Stimulated activated CD8-positive, alpha-beta memory T cell treated with anti-CD3 and anti-CD28 coated beads, Interleukin-7, amount 100 ng/mL, for 48 hours (primary cell): ENCODE data around the gene METTL21C.

Source experiments
- DNase-seq, 2 donors: peaks; one replicate each; pipeline ENCODE4 v3.0.0-alpha.2; 2020; ENCODE audit warnings: low read depth in 1 of 2; ENCODE audit errors: extremely low read depth in 1 of 2

Gene METTL21C

GRCh38 chr13:102667911-102668310 lies 26.9 kb downstream of the METTL21C start:
- DNase-seq = no peak

GRCh38 chr13:102667023-102667422 lies 27.8 kb downstream of the METTL21C start:
- DNase-seq = no peak

DNA sequence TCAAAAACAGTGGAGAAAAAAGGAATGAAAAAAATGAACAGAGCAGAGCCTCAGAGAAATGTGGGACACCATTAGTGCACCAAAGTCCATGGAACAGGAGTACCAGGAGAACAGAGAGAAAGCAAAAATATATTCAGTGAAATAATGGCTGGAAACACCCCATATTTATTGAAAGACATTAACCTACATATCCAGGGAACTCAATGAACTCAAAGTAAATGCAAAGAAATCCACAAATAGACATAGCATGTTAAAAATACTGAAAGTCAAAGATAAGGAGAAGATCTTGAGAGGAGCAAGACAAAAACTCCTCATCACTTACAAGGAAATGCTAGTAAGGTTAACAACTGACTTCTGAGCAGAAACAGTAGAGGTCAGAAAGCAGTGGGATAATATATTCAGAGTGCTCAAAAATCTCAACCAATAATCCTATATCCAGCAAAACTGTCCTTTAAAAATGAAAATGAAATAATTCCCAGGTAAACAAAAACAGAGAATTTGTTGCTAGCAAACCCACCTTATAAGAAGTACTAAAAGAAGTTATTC lies 35.6 kb downstream of the METTL21C start:
- DNase-seq = no peak

DNA sequence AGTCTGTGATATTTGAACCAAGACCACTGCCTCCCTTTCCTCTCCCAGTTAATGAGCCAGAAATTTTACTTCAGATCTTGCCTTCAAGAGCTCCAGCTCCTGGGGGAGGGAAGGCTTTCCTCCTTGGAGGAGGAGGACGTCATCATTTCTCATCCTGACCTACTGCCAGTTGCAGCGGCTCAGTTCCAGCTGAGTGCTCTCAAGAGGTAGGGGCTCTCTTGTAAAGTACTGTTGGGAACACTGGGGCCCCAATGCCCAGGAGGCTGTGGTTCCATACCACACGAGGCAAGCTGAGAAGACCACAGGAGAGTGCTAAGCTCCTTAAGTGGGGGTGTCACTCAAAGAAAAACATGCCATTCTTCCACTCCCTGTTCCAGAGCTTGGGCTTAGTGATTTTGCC lies 36.2 kb downstream of the METTL21C start:
- DNase-seq = no peak

GRCh38 chr13:102657630-102658029 lies 37.2 kb downstream of the METTL21C start:
- DNase-seq = no peak

DNA sequence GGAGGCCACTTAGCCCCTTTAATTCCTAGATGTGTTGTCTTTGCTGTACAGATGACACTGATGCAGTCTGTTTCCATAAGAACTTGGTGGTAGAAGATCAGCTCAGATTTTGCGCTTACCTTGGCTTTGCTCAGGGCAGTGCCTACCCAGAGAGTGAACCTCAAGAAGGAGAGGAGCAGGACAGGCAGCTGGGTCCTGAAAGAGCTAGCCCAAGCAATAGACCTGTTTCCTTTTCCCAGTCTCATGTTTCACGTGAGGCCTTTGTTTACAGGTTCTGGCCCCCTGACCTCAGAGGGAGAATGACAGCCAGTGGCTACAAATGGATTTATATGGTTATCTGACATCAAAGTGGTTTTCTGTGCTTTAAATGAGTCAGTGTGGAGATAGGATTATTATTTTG lies 40.1 kb downstream of the METTL21C start:
- no peak for DNase-seq

GRCh38 chr13:102651892-102652291 lies 43.0 kb downstream of the METTL21C start:
- no peak for DNase-seq

DNA sequence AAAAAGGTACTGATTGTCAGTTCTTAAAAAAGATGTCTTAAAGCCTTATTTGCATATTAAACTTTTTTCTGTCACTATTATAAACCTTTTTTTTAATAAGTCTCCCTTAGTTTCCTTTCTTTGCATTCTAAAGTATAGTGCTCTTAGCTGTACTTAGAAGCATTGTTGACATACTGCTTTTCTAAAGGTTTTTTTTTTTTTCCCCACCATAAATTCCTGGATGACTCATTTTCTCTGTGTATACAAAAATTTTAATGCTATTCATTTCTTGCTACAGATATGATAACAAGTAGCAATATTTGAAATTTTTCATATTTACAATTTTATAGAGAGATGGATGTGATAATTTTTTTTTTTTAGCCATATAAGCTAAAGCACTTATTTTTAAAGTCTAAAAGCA lies 43.5 kb downstream of the METTL21C start:
- no peak for DNase-seq

DNA sequence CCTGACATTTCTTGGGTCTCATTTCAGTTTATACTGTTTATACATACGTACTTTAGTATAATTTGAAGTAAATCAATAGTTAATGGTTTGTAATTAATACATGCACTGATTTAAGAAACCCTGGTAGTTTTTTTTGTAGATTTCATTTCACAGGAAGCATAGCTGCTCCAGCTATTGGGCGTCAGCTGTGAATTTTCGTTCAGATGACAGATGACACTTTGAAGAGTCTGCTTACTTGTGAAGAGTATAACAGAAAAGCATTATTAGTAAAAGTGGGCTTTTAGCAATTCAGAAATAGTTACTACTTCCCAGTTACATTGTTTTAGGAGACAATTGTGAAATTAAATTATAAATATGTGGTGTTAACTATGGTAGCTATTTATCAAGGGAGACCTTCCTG lies 44.4 kb downstream of the METTL21C start:
- DNase-seq = no peak

- DNase-seq = no peak
Observed at GRCh38 chr13:102648046-102648445, 46.8 kb downstream of the METTL21C start.

- DNase-seq = no peak
Observed at GRCh38 chr13:102645701-102646100, 49.1 kb downstream of the METTL21C start.

- DNase-seq = no peak
Observed at GRCh38 chr13:102643656-102644055, 51.2 kb downstream of the METTL21C start.

DNA sequence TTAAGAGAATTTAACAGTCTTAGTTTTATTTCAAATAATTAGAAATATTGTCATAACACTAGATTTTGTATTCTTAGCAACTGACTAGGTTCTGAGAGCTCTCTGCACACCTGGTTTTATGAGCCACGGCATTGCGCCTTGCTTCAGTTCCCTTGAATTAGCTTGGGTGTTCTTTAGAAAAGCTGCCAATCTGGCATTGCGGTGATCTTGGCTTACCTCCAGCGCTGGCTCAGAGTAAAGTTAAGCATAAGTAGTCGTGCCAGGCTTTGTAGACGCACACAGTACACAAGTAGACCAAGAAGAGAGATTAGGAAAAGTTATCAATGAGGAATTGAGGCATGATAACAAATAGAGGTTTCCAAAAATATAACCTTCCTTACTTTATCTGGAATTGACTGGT lies 52.4 kb downstream of the METTL21C start:
- DNase-seq = no peak

- DNase-seq = no peak
Observed at GRCh38 chr13:102642029-102642428, 52.8 kb downstream of the METTL21C start.

DNA sequence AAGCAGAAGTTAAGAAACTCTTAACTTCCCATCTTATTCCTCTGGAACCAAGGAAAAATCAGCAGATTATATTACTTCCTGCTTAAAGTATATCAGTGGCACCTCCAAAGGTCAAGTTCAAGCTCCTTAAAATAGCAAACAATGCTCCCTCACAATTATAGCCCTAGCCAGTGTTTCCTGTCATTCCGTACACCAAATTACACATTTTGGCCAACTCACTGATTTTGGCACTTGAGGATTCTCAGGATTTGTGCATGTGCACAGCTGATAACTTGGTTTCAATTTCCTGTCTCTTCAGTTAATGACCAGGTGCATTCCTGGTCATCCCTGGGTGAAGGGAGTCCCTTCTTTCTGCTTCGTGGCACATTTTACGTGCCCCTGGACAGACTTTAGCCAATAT lies 56.1 kb downstream of the METTL21C start:
- DNase-seq = no peak
